ENCODE data around the gene PER2.

PER2 gene

DNA sequence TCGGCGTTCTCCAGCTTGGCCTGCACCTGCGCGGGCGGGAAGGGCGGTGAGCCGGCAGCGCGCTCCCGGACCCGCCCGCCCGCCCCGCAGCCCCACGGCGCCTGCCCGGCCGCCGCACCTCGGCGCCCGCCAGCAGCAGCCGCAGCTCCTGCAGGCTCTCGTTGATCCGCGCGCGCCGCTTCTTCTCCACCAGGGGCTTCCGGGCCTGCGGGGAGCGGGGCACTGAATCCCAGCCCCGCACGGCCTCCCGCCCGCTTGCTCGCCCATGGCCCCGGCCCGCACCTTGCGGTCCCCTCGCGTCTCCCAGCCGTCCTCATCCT, 48.9 kb downstream of the PER2 start:
- peak overlapping the region; percentile 66 for H3K4me3 ChIP-seq (ENCODE audit: low read depth, low read length)
- DNase-seq (ENCODE audit: low read depth), result no peak
- TF ChIP-seq, protein P1, sequence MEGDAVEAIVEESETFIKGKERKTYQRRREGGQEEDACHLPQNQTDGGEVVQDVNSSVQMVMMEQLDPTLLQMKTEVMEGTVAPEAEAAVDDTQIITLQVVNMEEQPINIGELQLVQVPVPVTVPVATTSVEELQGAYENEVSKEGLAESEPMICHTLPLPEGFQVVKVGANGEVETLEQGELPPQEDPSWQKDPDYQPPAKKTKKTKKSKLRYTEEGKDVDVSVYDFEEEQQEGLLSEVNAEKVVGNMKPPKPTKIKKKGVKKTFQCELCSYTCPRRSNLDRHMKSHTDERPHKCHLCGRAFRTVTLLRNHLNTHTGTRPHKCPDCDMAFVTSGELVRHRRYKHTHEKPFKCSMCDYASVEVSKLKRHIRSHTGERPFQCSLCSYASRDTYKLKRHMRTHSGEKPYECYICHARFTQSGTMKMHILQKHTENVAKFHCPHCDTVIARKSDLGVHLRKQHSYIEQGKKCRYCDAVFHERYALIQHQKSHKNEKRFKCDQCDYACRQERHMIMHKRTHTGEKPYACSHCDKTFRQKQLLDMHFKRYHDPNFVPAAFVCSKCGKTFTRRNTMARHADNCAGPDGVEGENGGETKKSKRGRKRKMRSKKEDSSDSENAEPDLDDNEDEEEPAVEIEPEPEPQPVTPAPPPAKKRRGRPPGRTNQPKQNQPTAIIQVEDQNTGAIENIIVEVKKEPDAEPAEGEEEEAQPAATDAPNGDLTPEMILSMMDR (IDR thresholded peaks at IDR 0.05; ENCODE audit: control insufficient read depth, extremely low read depth, insufficient read depth), result no peak

DNA sequence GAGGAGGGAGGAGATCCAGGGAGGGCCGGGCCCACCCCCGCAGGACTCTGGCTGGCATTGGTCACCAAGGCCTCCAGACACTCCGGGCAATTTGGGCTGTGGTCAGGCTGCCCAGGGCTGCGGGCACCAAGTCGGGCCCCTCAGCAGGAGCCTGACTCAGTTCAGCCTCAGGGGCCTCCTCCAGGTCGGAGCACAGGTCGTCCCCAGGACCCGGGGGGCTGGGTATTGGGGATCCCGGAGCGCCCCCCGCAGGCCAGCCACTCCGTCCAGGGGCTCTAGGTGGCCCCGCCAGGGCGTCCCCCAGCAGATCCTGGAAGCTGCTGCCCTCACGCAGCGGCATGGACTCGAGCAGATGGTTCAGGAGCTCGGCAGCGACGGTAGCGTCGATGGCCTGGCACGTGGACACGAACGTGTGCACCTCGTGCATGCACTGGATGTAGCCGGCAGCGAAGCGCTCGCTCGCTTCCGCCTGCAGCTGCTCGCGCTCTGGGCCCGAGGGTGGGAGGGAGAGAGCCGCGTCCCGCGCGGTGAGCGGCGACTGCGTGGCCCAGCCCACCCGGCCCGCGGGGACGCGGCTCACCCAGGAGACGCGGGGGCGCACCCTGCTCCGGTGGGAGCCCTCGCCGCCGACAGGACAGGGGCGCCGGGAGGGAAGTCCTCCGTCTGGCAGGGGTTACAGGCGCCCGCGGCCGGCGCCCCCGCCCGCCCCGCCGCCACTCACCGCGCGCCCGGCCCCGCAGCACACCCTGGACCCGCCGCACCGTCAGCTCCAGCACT, 49.5 kb downstream of the PER2 start:
- H3K4me3 ChIP-seq (ENCODE audit: low read depth, low read length), result peak overlapping the region; percentile 66
- DNase-seq (ENCODE audit: low read depth), result no peak
- TF ChIP-seq, protein P1 (IDR thresholded peaks at IDR 0.05; ENCODE audit: control insufficient read depth, extremely low read depth, insufficient read depth), result no peak

DNA sequence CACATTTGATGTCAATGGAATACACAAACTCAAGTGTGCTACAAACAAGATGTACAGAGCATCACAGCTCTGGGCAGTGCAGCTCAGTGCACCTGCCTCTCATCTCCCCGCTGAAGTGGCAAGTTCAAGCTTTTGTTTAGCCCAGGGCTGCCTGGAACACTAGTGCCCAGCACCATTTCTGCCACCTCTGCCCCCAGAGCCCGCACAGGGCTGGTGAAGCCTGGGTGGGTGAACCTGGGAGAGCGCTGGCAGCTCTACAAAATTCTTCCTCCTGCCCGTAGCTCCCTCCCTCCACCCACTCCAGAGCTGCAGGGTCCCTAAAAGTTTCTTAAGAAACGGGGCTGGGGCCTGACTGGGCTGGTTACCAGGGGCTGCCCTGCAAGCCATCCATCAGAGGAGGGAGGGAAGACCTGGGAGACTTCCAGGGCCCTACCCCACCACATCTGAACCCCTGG, 50.1 kb downstream of the PER2 start:
- peak overlapping the region; percentile 66 for H3K4me3 ChIP-seq (ENCODE audit: low read depth, low read length)
- TF ChIP-seq, protein P1 (IDR thresholded peaks at IDR 0.05; ENCODE audit: control insufficient read depth, extremely low read depth, insufficient read depth), result no peak
- DNase-seq (ENCODE audit: low read depth), result no peak

DNA sequence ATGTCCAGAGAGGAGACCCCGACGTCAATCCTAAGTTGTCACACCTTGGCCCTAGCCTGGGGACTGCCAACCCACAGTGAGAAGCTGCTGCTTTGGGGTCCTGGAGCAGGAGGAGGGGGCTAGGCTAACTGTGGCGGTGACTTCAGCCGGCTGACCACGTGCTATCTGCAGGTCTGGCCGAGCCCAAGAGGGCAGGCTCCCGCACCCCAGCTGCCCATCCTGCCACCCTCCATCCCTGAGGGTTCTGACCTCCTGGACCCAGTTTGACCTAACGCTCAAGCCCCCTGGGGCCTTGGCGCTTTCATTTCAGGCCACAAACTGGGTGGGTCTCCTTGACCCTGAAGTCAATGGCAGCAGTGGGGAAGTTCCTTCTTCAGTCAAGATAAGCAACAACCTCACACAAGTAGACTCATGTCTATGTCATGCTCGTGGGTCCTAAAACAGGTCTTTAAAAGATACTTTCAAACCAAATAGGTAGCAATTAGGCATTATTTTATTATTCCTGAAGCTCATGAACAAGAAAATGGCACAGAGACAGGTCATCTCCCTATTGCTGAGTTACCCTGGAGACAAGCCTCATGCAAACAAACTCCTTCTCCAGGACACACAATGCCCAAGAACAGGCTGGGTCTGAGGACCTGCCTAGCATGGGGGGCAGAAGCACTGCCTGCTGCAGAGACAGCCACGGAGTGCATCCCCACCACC, 50.8 kb downstream of the PER2 start:
- TF ChIP-seq, protein P1 (IDR thresholded peaks at IDR 0.05; ENCODE audit: control insufficient read depth, extremely low read depth, insufficient read depth), result no peak
- DNase-seq (ENCODE audit: low read depth), result no peak

DNA sequence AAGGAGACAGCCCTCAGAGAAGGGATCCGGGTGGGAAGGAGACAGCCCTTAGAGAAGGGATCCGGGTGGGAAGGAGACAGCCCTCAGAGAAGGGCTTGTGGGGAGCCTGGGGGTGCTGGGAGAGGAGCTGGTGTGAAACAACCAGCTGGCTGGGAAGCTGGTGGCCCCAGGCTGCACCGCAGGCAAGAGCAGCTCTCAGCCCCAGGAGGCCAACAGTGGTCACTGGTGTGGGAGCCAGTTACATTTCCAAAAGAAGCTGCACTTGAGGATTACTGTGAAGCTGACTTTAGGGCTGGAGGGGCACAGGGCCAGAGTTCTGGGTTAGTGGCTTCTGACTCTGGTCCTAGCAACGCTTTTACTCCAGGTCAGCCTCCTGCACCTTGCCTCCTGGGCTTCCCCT, 51.8 kb downstream of the PER2 start:
- no peak overlapping the region for H3K4me3 ChIP-seq (ENCODE audit: low read depth, low read length)
- TF ChIP-seq, protein P1 (IDR thresholded peaks at IDR 0.05; ENCODE audit: control insufficient read depth, extremely low read depth, insufficient read depth), result no peak
- no peak for DNase-seq (ENCODE audit: low read depth)

More for the DNA sequence above, 50.8 kb downstream of the PER2 start:
- no peak overlapping the region for H3K4me3 ChIP-seq (ENCODE audit: low read depth, low read length)

DNA sequence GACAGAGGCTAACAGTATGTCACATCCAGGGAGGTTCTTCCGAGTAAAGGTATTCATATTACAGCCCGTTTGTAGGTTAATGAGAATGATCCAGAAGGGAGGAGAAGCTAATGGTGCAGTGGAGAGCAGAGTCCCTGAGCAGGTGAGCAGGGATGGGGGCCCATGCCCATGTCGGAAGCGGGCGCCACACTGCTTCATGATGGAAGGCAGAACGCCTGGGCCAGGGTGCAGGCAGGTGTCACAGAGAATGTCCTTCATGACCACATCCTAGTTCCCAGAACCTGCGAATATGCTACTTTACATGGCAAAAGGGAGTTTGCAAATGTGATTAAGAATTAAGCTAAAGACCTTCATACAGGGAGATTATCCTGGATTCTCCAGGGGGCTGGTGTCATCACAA, 52.6 kb downstream of the PER2 start:
- no peak for DNase-seq (ENCODE audit: low read depth)
- H3K4me3 ChIP-seq (ENCODE audit: low read depth, low read length), result no peak overlapping the region
- TF ChIP-seq, protein P1 (IDR thresholded peaks at IDR 0.05; ENCODE audit: control insufficient read depth, extremely low read depth, insufficient read depth), result no peak

All from LNCaP clone FGC (cell line).